MM.1S (cell line): Measurements from ENCODE around the gene MSL1.

Experiments used
- DNase-seq: peaks from one replicate; pipeline ENCODE4 v3.0.0-alpha.2; 2015
- H2AFZ ChIP-seq: fragments of 300-600 bp; sonication (generic); 2 replicates; pipeline ENCODE4 v1.6.0; 2016; ENCODE audit warnings: antibody characterized with exemption, low read length
- H3F3A ChIP-seq: fragments of 300-600 bp; sonication (generic); 2 replicates; pipeline ENCODE4 v1.6.1; 2016; ENCODE audit warnings: mild to moderate bottlenecking, antibody characterized with exemption, low read length, moderate library complexity, mixed read lengths; ENCODE audit not compliant: insufficient read depth
- H3K27ac ChIP-seq: fragments of 300-600 bp; sonication (generic); 2 replicates; pipeline ENCODE4 v1.5.1; 2016; ENCODE audit warnings: mild to moderate bottlenecking, low read length
- H3K27me3 ChIP-seq: fragments of 300-600 bp; sonication (generic); replicated peaks from 2 replicates; pipeline ENCODE4 v1.6.0; 2016; ENCODE audit warnings: low read length; ENCODE audit not compliant: insufficient read depth
- H3K36me3 ChIP-seq: fragments of 300-600 bp; sonication (generic); replicated peaks from 2 replicates; pipeline ENCODE4 v1.6.1; 2016; ENCODE audit warnings: mild to moderate bottlenecking, low read length, mixed read lengths; ENCODE audit not compliant: insufficient read depth
- H3K4me1 ChIP-seq: fragments of 300-600 bp; sonication (generic); 2 replicates; pipeline ENCODE4 v1.6.1; 2016; ENCODE audit warnings: low read length, mixed read lengths
- H3K4me2 ChIP-seq: fragments of 300-600 bp; sonication (generic); 2 replicates; pipeline ENCODE4 v1.6.0; 2016; ENCODE audit warnings: low read depth, low read length
- H3K4me3 ChIP-seq: fragments of 300-600 bp; sonication (generic); 2 replicates; pipeline ENCODE4 v1.5.1; 2016; ENCODE audit warnings: low read length, mixed read lengths
- H3K79me2 ChIP-seq: fragments of 300-600 bp; sonication (generic); 2 replicates; pipeline ENCODE4 v1.6.1; 2016; ENCODE audit warnings: mixed run types, low read length, mixed read lengths
- H3K9ac ChIP-seq: fragments of 300-600 bp; sonication (generic); 2 replicates; pipeline ENCODE4 v1.6.1; 2016; ENCODE audit warnings: low read length, mixed read lengths
- H3K9me2 ChIP-seq: fragments of 300-600 bp; sonication (generic); replicated peaks from 2 replicates; pipeline ENCODE4 v1.6.1; 2016; ENCODE audit warnings: mild to moderate bottlenecking, low read length, mixed read lengths; ENCODE audit not compliant: insufficient read depth
- H3K9me3 ChIP-seq: fragments of 300-600 bp; sonication (generic); replicated peaks from 2 replicates; pipeline ENCODE4 v1.6.1; 2016; ENCODE audit warnings: mild to moderate bottlenecking, low read length, mixed read lengths; ENCODE audit not compliant: insufficient read depth
- H4K20me1 ChIP-seq: fragments of 300-600 bp; sonication (generic); 2 replicates; pipeline ENCODE4 v1.6.1; 2016; ENCODE audit warnings: mild to moderate bottlenecking, low read length, moderate library complexity, mixed read lengths; ENCODE audit not compliant: insufficient read depth
- CTCF ChIP-seq: fragments of 300-600 bp; sonication (generic); IDR thresholded peaks from 2 replicates; pipeline ENCODE4 v1.5.1; 2016; ENCODE audit warnings: antibody characterized with exemption, low read length, mixed read lengths
- EZH2 ChIP-seq: fragments of 300-600 bp; sonication (generic); optimal IDR thresholded peaks from 2 replicates; pipeline ENCODE3; 2017; ENCODE audit warnings: low read depth, mild to moderate bottlenecking, antibody characterized with exemption, low read length, mixed read lengths
- EZH2phosphoT487 ChIP-seq: fragments of 300-600 bp; sonication (generic); IDR thresholded peaks from 2 replicates; pipeline ENCODE4 v1.6.1; 2018; ENCODE audit warnings: antibody characterized with exemption, low read length

The MSL1 gene

GRCh38 chr17:40103071-40103661, 18.6 kb upstream of the MSL1 start:
- TF ChIP-seq EZH2phosphoT487 = no peak
- TF ChIP-seq CTCF = no peak
- no peak for TF ChIP-seq EZH2
- H3F3A ChIP-seq = peaks cover 40% of the 10 kb centered on the region
- DNase-seq = no peak
- H3K4me3 ChIP-seq = peak overlapping the region; percentile 26
- peaks cover 16% of the 10 kb centered on the region for H3K79me2 ChIP-seq
- H3K27ac ChIP-seq = peak overlapping the region; percentile 85
- H3K9ac ChIP-seq = peak overlapping the region; percentile 50
- peak overlapping the region; percentile 57 for H3K4me2 ChIP-seq
- H3K9me2 ChIP-seq = no peaks in the 10 kb centered on the region
- no peaks in the 10 kb centered on the region for H3K36me3 ChIP-seq
- no peaks in the 10 kb centered on the region for H3K27me3 ChIP-seq
- no peaks in the 10 kb centered on the region for H3K9me3 ChIP-seq
- no peaks in the 10 kb centered on the region for H4K20me1 ChIP-seq
- peaks cover 50% of the 10 kb centered on the region for H3K4me1 ChIP-seq
- H2AFZ ChIP-seq = peak overlapping the region; percentile 39

- Histone ChIP-seq H3K4me1 (peaks cover 47% of the 10 kb centered on the region), H3K9ac (peak overlapping the region; percentile 50; the same call in 1 of the 2 replicates), H2AFZ (peak overlapping the region; percentile 39)
Measured at GRCh38 chr17:40103688-40104087, 18.1 kb upstream of the MSL1 start.

GRCh38 chr17:40104594-40105486, 16.9 kb upstream of the MSL1 start:
- Histone ChIP-seq H3K4me2 (peak overlapping the region; percentile 57), H3K36me3 (no peaks in the 10 kb centered on the region), H3K27ac (peak overlapping the region; percentile 85; the same call in 1 of the 2 replicates), H3F3A (peaks cover 29% of the 10 kb centered on the region), H3K9me2 (no peaks in the 10 kb centered on the region), H4K20me1 (no peaks in the 10 kb centered on the region), H3K9ac (peak overlapping the region; percentile 50; the same call in 1 of the 2 replicates), H3K27me3 (no peaks in the 10 kb centered on the region), H3K9me3 (no peaks in the 10 kb centered on the region), H3K4me3 (no peak overlapping the region), H2AFZ (peak overlapping the region; percentile 42), H3K79me2 (peaks cover 4% of the 10 kb centered on the region), H3K4me1 (peaks cover 46% of the 10 kb centered on the region)
- peak; percentile 27 for DNase-seq
- TF ChIP-seq CTCF (no peak), EZH2 (no peak), EZH2phosphoT487 (no peak)

More at GRCh38 chr17:40103688-40104087, 18.1 kb upstream of the MSL1 start:
- H3K4me3 ChIP-seq = peak overlapping the region; percentile 26
- H3K9me2 ChIP-seq = no peaks in the 10 kb centered on the region
- no peaks in the 10 kb centered on the region for H3K36me3 ChIP-seq
- H3K4me2 ChIP-seq = peak overlapping the region; percentile 57
- H3K27me3 ChIP-seq = no peaks in the 10 kb centered on the region
- H3K79me2 ChIP-seq = peaks cover 10% of the 10 kb centered on the region
- H3F3A ChIP-seq = peaks cover 36% of the 10 kb centered on the region
- peak; percentile 83 for DNase-seq
- H3K9me3 ChIP-seq = no peaks in the 10 kb centered on the region
- TF ChIP-seq EZH2phosphoT487 = no peak
- no peak for TF ChIP-seq EZH2
- TF ChIP-seq CTCF = no peak
- H4K20me1 ChIP-seq = no peaks in the 10 kb centered on the region
- H3K27ac ChIP-seq = peak overlapping the region; percentile 85
